Mononuclear cell (primary cell): ENCODE data around the gene PPP1R12B. TPM values are rescaled to one million over a fixed set of nuclear protein-coding genes. Genes with fewer than 3 reads are reported as not detected.
"Not testable (repeated sequence)": the region's sequence is repeated elsewhere in the genome, so short reads cannot be mapped to it uniquely, and the experiment has no call there.

Source experiments
- H3K27me3 ChIP-seq: 2 replicates; pipeline ENCODE4 v1.6.0; 2011; ENCODE audit warnings: low read length, control low read depth; ENCODE audit not compliant: insufficient read depth
- H3K4me1 ChIP-seq: 2 replicates; pipeline ENCODE4 v1.5.1; 2011; ENCODE audit warnings: mild to moderate bottlenecking, low read length, control low read depth; ENCODE audit not compliant: insufficient read depth
- H3K4me3 ChIP-seq: 2 replicates; pipeline ENCODE4 v1.5.1; 2011; ENCODE audit warnings: mild to moderate bottlenecking, low read length, moderate library complexity
- H3K9me3 ChIP-seq: 2 replicates; pipeline ENCODE4 v1.5.1; 2011; ENCODE audit warnings: low read depth, mild to moderate bottlenecking, control low read depth, low read length
- total RNA-seq: library from RNA; depleted of rRNA; stranded (reverse); fragments of >200 nt; gene quantifications from one replicate; pipeline ENCODE4 v1.2.3, GENCODE V29; 2012

Gene PPP1R12B
- total RNA-seq, 1 donor, result 22.4 TPM

GRCh38 chr1:202439308-202439707 lies 90.8 kb downstream of the PPP1R12B start:
- Histone ChIP-seq H3K4me3 (no peak overlapping the region), H3K4me1 (peaks cover 7% of the 10 kb centered on the region), H3K9me3 (no peaks in the 10 kb centered on the region), H3K27me3 (no peaks in the 10 kb centered on the region)

GRCh38 chr1:202448140-202448539 lies 99.6 kb downstream of the PPP1R12B start:
- not testable (repeated sequence) for H3K9me3 ChIP-seq, H3K4me3 ChIP-seq, H3K4me1 ChIP-seq, H3K27me3 ChIP-seq

GRCh38 chr1:202451641-202452040 lies 103.1 kb downstream of the PPP1R12B start:
- not testable (repeated sequence) for H3K27me3 ChIP-seq, H3K4me3 ChIP-seq, H3K4me1 ChIP-seq

GRCh38 chr1:202452508-202452907 lies 104.0 kb downstream of the PPP1R12B start:
- Histone ChIP-seq H3K4me3 (no peak overlapping the region), H3K4me1 (no peaks in the 10 kb centered on the region), H3K9me3 (no peaks in the 10 kb centered on the region), H3K27me3 (no peaks in the 10 kb centered on the region)

More at GRCh38 chr1:202451641-202452040, 103.1 kb downstream of the PPP1R12B start:
- H3K9me3 ChIP-seq, result not testable (repeated sequence)

- not testable (repeated sequence) for H3K4me3 ChIP-seq, H3K27me3 ChIP-seq, H3K4me1 ChIP-seq, H3K9me3 ChIP-seq
Measured at GRCh38 chr1:202456372-202457169, 108.1 kb downstream of the PPP1R12B start.

GRCh38 chr1:202458651-202459050 lies 110.2 kb downstream of the PPP1R12B start:
- not testable (repeated sequence) for H3K4me1 ChIP-seq, H3K4me3 ChIP-seq, H3K9me3 ChIP-seq, H3K27me3 ChIP-seq

- not testable (repeated sequence) for H3K9me3 ChIP-seq
Measured at GRCh38 chr1:202459470-202460142, 111.1 kb downstream of the PPP1R12B start.

GRCh38 chr1:202460143-202460495 lies 111.6 kb downstream of the PPP1R12B start:
- H3K27me3 ChIP-seq, H3K4me3 ChIP-seq, H3K4me1 ChIP-seq, H3K9me3 ChIP-seq: not testable (repeated sequence)

More at GRCh38 chr1:202459470-202460142, 111.1 kb downstream of the PPP1R12B start:
- H3K4me3 ChIP-seq, H3K4me1 ChIP-seq, H3K27me3 ChIP-seq: not testable (repeated sequence)

- Histone ChIP-seq H3K9me3 (no peaks in the 10 kb centered on the region), H3K27me3 (peaks cover 14% of the 10 kb centered on the region), H3K4me3 (no peak overlapping the region), H3K4me1 (no peaks in the 10 kb centered on the region)
Measured at GRCh38 chr1:202462342-202463076, 114.0 kb downstream of the PPP1R12B start.

- not testable (repeated sequence) for H3K9me3 ChIP-seq
Measured at GRCh38 chr1:202464153-202464742, 115.7 kb downstream of the PPP1R12B start.

GRCh38 chr1:202465644-202466270 lies 117.3 kb downstream of the PPP1R12B start:
- H3K4me3 ChIP-seq, H3K4me1 ChIP-seq, H3K9me3 ChIP-seq: not testable (repeated sequence)
- peaks cover 20% of the 10 kb centered on the region for H3K27me3 ChIP-seq

More at GRCh38 chr1:202464153-202464742, 115.7 kb downstream of the PPP1R12B start:
- peaks cover 14% of the 10 kb centered on the region for H3K27me3 ChIP-seq
- not testable (repeated sequence) for H3K4me1 ChIP-seq, H3K4me3 ChIP-seq

GRCh38 chr1:202466339-202466738 lies 117.8 kb downstream of the PPP1R12B start:
- H3K4me3 ChIP-seq, H3K9me3 ChIP-seq, H3K4me1 ChIP-seq: not testable (repeated sequence)
- H3K27me3 ChIP-seq, result peaks cover 25% of the 10 kb centered on the region

GRCh38 chr1:202467381-202467780 lies 118.9 kb downstream of the PPP1R12B start:
- not testable (repeated sequence) for H3K4me3 ChIP-seq, H3K4me1 ChIP-seq, H3K9me3 ChIP-seq
- peaks cover 30% of the 10 kb centered on the region for H3K27me3 ChIP-seq

- H3K4me1 ChIP-seq, H3K9me3 ChIP-seq, H3K4me3 ChIP-seq: not testable (repeated sequence)
- peaks cover 42% of the 10 kb centered on the region for H3K27me3 ChIP-seq
Measured at GRCh38 chr1:202468695-202469094, 120.2 kb downstream of the PPP1R12B start.

GRCh38 chr1:202469123-202469522 lies 120.6 kb downstream of the PPP1R12B start:
- H3K4me3 ChIP-seq, H3K9me3 ChIP-seq, H3K4me1 ChIP-seq: not testable (repeated sequence)
- H3K27me3 ChIP-seq, result peaks cover 46% of the 10 kb centered on the region
